ENCODE measurements around the gene KCNT1. TPM values are rescaled to one million over a fixed set of nuclear protein-coding genes. Genes with fewer than 3 reads are reported as not detected.

The KCNT1 gene
- total and polyA plus RNA-seq, 3 donors from 2014 or later, result 1.8 to 7.3 (median 5.3) TPM

DNA sequence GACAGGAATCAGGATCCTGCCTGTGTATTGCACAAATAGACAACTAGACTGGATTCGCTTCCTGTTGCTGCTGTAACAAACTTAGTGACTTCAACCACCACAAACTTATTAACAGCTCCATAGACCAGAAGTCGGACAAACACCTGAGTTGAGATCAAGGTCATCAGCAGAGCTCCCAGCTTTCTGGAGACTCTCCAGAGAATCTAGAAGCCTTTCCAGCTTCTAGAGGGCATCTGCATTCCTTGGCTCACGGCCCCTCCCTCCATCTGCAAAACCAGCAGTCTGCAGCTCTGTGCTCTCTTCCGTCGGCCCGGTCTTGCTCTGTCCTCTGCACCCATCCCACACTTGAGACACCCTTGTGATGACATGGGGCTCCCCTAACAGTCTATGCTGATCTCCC lies 99.1 kb downstream of the KCNT1 start:
- intact Hi-C loops (cut with DNase I; ENCODE audit: low total_unique reads), result no loop called here
- TF ChIP-seq POLR2A (IDR thresholded peaks at IDR 0.05), result no peak
- TF ChIP-seq, protein P1, sequence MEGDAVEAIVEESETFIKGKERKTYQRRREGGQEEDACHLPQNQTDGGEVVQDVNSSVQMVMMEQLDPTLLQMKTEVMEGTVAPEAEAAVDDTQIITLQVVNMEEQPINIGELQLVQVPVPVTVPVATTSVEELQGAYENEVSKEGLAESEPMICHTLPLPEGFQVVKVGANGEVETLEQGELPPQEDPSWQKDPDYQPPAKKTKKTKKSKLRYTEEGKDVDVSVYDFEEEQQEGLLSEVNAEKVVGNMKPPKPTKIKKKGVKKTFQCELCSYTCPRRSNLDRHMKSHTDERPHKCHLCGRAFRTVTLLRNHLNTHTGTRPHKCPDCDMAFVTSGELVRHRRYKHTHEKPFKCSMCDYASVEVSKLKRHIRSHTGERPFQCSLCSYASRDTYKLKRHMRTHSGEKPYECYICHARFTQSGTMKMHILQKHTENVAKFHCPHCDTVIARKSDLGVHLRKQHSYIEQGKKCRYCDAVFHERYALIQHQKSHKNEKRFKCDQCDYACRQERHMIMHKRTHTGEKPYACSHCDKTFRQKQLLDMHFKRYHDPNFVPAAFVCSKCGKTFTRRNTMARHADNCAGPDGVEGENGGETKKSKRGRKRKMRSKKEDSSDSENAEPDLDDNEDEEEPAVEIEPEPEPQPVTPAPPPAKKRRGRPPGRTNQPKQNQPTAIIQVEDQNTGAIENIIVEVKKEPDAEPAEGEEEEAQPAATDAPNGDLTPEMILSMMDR (IDR thresholded peaks at IDR 0.05), result no peak
- no peaks in the 10 kb centered on the region for H3K27me3 ChIP-seq
- no peaks in the 10 kb centered on the region for H3K9me3 ChIP-seq
- H3K36me3 ChIP-seq (ENCODE audit: low read depth, missing control alignments), result no peaks in the 10 kb centered on the region
- H3K4me3 ChIP-seq, result no peak overlapping the region
- H3K4me1 ChIP-seq, result peaks cover 3% of the 10 kb centered on the region
- 95% methylated on average over 6 of the region's 6 CpGs for WGBS, 2 donors
- DNase-seq, result no peak
- H3K27ac ChIP-seq, result no peak overlapping the region

DNA sequence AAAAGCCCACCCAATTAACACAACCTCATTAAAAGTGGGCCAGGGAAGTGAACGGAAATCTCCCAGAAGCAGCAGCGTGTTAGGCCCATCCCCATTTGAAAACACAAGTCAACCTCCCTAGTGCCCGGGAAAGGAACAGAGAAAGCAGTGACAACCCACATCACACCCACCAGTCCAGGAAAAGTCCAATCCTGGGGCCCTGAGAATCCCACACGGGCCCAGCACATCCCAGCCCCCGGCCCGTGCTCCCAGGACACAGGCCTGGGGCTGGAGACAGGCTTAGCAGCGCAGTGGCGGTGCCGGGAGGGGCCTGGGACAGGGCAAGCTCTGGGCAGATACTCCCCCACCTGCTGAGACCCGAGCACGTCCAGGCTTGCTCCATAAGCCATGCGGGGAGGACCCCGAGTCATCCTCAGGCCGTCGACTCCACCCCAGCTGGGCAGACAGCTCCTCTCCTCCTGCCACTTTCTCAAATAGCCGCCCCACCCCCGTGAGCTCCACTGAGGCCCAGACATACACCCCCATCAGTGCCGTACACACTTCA lies 101.0 kb downstream of the KCNT1 start:
- Histone ChIP-seq H3K4me1 (no peaks in the 10 kb centered on the region), H3K36me3 (ENCODE audit: low read depth, missing control alignments) (no peaks in the 10 kb centered on the region), H3K27ac (no peak overlapping the region), H3K9me3 (no peaks in the 10 kb centered on the region), H3K27me3 (no peaks in the 10 kb centered on the region), H3K4me3 (no peak overlapping the region)
- intact Hi-C loops (cut with DNase I; ENCODE audit: low total_unique reads), result no loop called here
- no peak for TF ChIP-seq POLR2A (IDR thresholded peaks at IDR 0.05)
- TF ChIP-seq, protein P1 (IDR thresholded peaks at IDR 0.05), result no peak
- 58 to 83% methylated on average over 6 to 15 of the region's 18 CpGs for WGBS, 2 donors
- DNase-seq, result no peak

DNA sequence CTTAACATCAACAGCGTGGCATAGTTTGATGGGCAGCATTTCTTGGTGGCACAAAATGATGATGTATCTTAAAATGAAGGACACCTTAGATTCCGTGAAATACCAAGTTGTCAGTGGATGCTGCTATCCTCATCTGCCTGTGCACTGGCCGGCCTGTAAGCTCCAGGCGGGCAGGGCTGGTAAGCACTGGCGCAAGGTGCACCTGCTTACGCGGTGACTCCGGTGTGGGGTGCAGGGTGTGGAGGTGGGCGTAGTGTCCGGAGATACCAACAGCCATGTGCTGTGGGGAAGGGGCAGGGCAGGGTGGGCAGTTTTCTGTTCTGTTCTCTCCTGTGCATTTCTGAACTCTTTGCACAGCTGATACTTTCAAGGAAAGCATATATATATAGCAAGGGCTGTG lies 101.5 kb downstream of the KCNT1 start:
- WGBS, 2 donors, result 93% methylated on average over 10 of the region's 10 CpGs
- intact Hi-C loops (cut with DNase I; ENCODE audit: low total_unique reads), result no loop called here

DNA sequence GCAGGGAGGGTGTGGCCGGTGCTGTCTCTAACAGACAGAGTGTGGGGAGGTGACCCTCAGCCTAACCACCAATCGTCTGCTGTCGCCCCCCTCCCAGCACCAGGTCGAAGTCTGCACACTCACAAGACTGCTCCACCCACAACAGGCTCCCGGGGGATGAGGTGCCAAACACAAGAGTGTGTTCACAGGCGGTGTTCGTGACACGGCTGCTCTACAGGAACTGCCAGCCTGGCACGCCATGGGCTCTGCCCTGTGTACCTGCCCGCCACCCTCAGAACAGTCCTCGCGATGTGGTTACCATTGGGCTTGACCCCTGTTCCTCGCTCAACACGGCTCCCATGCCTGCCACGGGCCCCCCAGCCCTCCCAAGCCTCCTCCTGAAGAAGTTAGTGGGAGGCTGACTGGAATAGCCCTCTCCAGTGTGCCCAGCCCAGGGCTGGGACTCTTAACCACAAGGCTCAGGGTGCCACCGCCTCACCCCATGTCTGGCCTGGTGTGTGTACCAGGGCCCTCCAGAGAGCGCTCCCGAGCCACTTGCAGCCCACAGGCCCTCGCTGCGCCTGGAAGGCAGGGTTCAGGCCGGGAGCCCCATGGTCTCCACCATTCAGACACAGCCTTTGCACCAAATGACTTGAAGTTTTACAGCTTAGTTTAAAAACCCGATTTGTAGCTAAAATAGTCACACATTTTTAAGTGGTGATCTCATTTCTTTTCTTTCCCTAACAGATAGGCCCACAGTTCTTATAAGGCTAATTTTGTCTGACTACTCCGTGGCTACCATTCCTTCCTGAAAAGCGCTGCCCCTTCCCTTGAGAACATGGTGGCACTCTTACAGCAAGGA lies 102.8 kb downstream of the KCNT1 start:
- Histone ChIP-seq H3K27me3 (no peaks in the 10 kb centered on the region), H3K9me3 (no peaks in the 10 kb centered on the region), H3K4me3 (no peak overlapping the region), H3K4me1 (no peaks in the 10 kb centered on the region), H3K27ac (no peak overlapping the region), H3K36me3 (ENCODE audit: low read depth, missing control alignments) (no peaks in the 10 kb centered on the region)
- DNase-seq, result no peak
- TF ChIP-seq POLR2A (IDR thresholded peaks at IDR 0.05), result no peak
- TF ChIP-seq, protein P1 (IDR thresholded peaks at IDR 0.05), result no peak
- intact Hi-C loops (cut with DNase I; ENCODE audit: low total_unique reads), result no loop called here
- whole genome bisulfite sequencing, 2 donors, result 80 to 86% methylated on average over 17 to 24 of the region's 24 CpGs

More for the DNA sequence above, 101.5 kb downstream of the KCNT1 start:
- no peak for DNase-seq
- no peak overlapping the region for H3K27ac ChIP-seq
- H3K4me3 ChIP-seq, result no peak overlapping the region
- H3K27me3 ChIP-seq, result no peaks in the 10 kb centered on the region
- H3K9me3 ChIP-seq, result no peaks in the 10 kb centered on the region
- TF ChIP-seq, protein P1 (IDR thresholded peaks at IDR 0.05), result no peak
- no peak for TF ChIP-seq POLR2A (IDR thresholded peaks at IDR 0.05)
- H3K36me3 ChIP-seq (ENCODE audit: low read depth, missing control alignments), result no peaks in the 10 kb centered on the region
- no peaks in the 10 kb centered on the region for H3K4me1 ChIP-seq
